Stimulated activated CD4-positive, alpha-beta T cell treated with anti-CD3 and anti-CD28 coated beads, Interleukin-2, amount 100 ng/mL, for 24 hours (primary cell): ENCODE data around the gene ZNF185.
A peak's percentile ranks its signal among the peaks of the same experiment; 100 is the strongest.

ENCODE experiments used
- DNase-seq, 2 donors: peaks; one replicate each; pipeline ENCODE4 v3.0.0-alpha.2; 2020

The ZNF185 gene

GRCh38 chrX:152897222-152898131 is at the start of gene ZNF185:
ZNF185 (plus strand) TSS chrX:152898067; CDS start chrX:152914490, 16,423 bp downstream.
- DNase-seq, result peak in 1 of 2 donors; percentile 36

GRCh38 chrX:152850465-152850864 is 47.4 kb upstream of the ZNF185 start:
- DNase-seq, result no peak

GRCh38 chrX:152853986-152854385 is 43.9 kb upstream of the ZNF185 start:
- DNase-seq, result no peak

- DNase-seq, result no peak
Measured at GRCh38 chrX:152861116-152861515, 36.8 kb upstream of the ZNF185 start.

- DNase-seq, result no peak
Measured at GRCh38 chrX:152861826-152862225, 36.0 kb upstream of the ZNF185 start.

- DNase-seq, result no peak
Measured at GRCh38 chrX:152865232-152865920, 32.5 kb upstream of the ZNF185 start.

- DNase-seq, result no peak
Measured at GRCh38 chrX:152866386-152866785, 31.5 kb upstream of the ZNF185 start.

- DNase-seq, result no peak
Measured at GRCh38 chrX:152869972-152870371, 27.9 kb upstream of the ZNF185 start.

GRCh38 chrX:152871260-152871659 is 26.6 kb upstream of the ZNF185 start:
- no peak for DNase-seq

- no peak for DNase-seq
Measured at GRCh38 chrX:152872522-152872921, 25.3 kb upstream of the ZNF185 start.

- DNase-seq, result no peak
Measured at GRCh38 chrX:152873361-152873760, 24.5 kb upstream of the ZNF185 start.

- DNase-seq, result no peak
Measured at GRCh38 chrX:152876931-152877840, 20.7 kb upstream of the ZNF185 start.

- no peak for DNase-seq
Measured at GRCh38 chrX:152878976-152879755, 18.7 kb upstream of the ZNF185 start.

- no peak for DNase-seq
Measured at GRCh38 chrX:152881289-152881688, 16.6 kb upstream of the ZNF185 start.

- no peak for DNase-seq
Measured at GRCh38 chrX:152884171-152884570, 13.7 kb upstream of the ZNF185 start.

GRCh38 chrX:152886716-152887115 is 11.2 kb upstream of the ZNF185 start:
- no peak for DNase-seq

GRCh38 chrX:152892499-152892898 is 5.4 kb upstream of the ZNF185 start:
- no peak for DNase-seq

GRCh38 chrX:152892999-152893891 is 4.6 kb upstream of the ZNF185 start:
- no peak for DNase-seq

GRCh38 chrX:152893980-152894610 is 3.8 kb upstream of the ZNF185 start:
- no peak for DNase-seq

GRCh38 chrX:152895121-152895520 is 2.7 kb upstream of the ZNF185 start:
- DNase-seq, result no peak
